GM18858 (cell line): ENCODE data around the gene SPDYC.

Source experiments
- ATAC-seq: cut with Tn5 transposase; IDR thresholded peaks from one replicate; pipeline ENCODE4 v1.9.1; 2021; ENCODE audit not compliant: unreplicated experiment

The SPDYC gene, protein sequence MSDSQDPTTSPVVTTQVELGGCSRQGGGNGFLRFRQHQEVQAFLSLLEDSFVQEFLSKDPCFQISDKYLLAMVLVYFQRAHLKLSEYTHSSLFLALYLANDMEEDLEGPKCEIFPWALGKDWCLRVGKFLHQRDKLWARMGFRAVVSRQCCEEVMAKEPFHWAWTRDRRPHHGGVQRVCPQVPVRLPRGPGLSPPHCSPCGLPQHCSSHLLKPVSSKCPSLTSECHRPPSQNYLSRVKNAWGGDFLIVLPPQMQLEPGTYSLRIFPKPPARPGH

DNA sequence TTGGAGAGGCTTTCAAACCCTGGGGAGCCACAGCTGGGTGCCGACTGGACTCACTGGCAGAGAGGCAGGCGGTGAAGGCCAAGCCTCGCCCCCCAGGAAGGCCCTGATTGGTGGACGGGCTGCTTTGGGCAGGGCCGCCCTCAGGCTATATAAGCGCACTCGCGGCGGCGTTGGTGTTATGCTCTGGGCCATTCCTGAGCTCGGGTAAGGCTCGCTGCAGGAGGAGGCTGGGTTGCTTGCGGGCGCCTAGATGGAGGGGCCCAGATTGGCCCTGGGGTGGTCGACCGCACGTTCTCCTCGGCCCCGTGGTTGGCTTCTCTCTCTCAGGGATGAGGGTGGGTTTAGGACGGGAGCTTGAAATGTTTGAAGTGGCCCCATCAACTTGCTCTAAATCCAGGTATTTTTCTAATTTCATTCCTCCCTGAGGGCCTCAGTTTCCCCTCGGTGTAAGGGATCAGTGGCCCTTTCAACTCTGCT lies at the start of gene SPDYC:
SPDYC (plus strand) TSS at position 176 of the 477 bp plus-strand sequence. CDS start 1,125 bp downstream, outside the sequence.
- no peak for ATAC-seq

DNA sequence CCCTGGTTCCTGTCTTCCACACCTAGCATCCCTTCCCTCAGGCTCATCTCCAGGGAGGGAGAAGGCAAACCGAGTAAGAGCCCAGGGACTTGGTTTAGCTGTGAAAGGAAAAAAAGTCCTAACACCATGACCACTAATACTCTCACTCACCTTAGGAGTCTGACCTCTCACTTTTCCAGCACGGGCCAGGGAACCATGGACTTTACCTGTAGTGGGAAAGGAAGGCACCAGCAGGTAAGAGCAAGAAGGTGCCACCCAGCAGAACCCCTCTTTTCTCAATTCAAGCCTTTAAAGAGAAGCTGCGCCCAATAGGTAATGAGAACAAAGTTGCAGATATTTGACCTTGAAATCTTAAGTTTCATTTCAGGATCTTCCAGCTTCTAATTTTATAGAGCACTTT lies 49.2 kb upstream of the SPDYC start:
- ATAC-seq, result no peak

DNA sequence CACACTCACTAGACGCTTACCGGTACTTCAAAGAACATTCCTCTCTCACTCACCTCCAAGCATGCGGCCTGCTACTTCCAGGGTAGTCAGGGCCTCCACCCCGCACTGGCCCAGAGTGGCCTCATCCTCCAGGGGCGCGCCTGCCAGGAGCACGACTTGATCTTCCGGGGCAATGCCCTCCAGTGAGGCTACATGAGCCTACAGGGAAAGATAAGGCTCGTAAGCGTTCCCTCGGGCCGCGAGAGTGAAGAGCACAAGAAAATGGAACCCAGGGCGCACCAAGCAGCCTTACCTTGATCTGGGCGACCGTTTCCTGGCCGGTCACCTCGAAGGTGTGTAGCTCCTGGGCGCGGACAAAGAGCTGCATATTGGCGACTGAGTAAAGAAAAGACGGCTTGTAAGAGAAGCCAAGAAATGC lies 48.6 kb upstream of the SPDYC start:
- no peak for ATAC-seq

DNA sequence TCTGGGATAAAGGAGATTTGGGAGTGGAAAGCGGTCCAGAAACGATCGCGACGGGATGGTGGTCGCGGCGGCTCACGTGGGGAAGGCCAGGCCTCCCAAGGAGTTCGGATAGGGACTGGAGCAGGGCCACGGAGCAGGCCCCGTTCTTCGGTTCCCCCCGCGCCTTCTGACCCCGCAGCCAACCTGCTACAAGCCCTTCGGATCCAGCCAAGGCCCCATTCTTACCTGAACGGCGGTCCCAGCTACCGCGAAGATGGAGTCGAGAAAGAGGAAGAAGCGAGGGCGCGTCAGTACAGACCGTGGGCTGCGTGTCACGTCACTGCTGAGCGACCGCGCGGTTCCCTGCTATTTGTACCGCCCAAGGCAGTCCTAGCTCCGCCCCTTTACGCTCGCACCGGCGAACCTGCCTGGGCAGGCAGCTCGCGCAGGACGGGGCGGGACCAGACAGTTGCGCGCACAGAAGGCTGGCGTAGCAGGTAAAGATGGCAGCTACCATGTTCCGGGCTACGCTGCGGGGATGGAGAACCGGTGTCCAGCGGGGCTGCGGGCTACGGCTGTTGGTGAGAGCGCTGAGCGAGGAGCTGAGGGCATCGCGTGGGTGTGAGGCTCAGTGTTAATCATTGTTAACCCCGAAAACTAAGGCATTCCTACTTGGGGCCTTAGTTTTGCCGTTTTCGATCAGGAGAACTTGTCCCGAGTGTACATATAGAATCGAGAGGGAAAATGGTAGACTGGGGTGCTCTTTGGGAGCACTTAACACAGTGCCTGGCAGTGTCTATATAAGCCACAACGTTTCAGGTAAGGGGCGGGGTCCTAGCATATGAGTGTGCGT lies 48.0 kb upstream of the SPDYC start, which contains the start of the genes FAU and MRPL49:
FAU (minus strand) TSS at position 270 of the 832 bp plus-strand sequence. CDS start 321 bp downstream, outside the sequence.
MRPL49 (plus strand) TSS at position 457 of the 832 bp plus-strand sequence; CDS start at position 483, 26 bp downstream.
- peak; percentile 58 for ATAC-seq

DNA sequence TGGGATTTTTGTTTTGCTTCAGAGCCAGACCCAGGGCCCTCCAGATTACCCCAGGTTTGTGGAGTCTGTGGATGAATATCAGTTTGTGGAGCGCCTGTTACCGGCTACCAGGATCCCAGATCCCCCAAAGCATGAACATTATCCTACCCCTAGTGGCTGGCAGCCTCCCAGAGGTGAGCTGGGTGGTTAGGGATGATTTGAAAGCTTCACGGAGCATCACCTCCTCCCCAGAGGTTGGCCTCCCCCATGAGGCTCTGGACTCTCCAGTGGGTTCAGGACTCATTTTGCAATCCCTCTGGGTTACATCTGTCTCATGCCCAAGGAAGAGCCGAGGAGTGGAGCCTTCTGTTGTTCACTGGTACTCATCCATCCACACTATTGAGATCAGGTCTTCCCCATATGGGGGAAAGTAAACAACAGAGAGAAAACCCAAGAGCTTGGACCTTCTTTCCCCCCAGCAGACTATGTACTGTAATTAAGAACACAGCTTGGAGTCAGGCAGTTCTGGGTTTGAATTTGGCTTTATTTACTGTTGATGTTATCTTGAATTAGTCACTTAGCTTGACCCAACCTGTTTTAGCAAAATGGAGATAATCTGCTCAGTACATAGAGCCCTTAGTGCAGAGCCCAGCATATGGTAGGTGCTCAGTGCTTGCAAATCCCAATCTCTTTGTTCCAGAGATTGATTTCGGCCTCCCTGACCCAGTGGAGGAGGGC lies 45.4 kb upstream of the SPDYC start:
- no peak for ATAC-seq

DNA sequence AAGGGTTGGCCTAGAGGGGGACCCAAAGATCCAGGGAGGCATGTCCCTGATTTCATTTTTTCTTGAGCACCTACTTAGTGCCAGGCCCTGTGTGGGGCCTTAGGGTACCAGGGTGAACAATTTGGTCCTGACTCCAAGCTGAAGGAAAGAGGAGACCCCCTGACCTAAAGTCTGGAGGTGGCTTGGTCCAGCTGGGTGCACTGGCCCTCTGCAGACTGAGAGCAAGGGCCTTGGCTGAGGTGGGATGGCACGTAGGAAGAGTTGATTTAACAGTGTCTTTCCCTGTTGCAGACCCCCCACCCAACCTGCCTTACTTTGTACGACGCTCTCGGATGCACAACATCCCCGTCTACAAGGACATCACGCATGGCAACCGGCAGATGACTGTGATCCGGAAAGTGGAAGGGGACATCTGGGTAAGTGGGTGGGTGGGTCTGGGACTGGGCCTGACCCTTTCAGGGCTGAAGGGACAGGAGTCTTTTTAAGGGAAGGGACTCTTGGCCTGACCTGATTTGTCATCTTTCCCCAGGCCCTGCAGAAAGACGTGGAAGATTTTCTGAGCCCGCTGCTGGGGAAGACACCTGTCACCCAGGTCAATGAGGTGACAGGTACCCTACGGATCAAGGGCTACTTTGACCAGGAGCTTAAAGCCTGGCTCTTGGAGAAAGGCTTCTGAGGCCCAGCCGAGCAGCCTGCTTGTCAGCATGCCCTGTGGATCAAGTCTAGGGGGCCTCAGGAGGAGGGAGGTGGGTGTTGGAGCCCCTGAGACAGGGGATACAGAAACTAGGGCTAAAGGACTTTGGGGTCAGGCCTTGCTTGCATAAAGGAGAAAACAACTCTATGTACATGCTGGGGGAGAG lies 44.6 kb upstream of the SPDYC start:
- no peak for ATAC-seq

DNA sequence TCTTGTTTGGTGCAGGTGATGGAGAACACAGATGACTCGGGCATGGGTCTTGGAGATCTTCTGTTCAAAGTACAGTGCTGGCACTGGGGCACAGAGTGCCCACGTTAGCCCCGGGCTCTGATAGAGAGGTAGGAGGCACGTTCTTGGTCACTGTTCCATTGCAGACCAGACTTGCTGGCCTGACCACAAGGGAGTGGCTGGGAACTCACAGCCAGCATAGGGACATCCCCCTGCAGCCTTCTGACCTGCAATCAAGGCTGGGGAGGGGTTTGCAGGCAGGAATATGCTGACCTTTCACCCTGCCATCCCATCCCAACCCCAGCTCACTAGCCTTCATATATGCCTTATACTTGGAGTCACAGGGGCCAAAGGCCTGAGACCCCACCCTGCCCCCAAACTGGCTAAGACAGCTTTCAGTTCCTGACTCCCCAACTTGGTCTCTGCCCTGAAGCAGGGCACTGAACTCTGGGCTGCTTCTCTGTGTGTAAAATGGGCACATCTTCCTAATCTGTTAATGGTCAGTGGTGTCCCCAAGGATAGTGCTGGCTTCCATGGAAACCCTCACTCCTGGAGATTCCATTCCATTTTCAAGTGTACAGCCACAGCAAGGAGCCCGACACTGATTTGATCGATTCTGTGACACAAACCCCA lies 43.3 kb upstream of the SPDYC start:
- ATAC-seq, result no peak

DNA sequence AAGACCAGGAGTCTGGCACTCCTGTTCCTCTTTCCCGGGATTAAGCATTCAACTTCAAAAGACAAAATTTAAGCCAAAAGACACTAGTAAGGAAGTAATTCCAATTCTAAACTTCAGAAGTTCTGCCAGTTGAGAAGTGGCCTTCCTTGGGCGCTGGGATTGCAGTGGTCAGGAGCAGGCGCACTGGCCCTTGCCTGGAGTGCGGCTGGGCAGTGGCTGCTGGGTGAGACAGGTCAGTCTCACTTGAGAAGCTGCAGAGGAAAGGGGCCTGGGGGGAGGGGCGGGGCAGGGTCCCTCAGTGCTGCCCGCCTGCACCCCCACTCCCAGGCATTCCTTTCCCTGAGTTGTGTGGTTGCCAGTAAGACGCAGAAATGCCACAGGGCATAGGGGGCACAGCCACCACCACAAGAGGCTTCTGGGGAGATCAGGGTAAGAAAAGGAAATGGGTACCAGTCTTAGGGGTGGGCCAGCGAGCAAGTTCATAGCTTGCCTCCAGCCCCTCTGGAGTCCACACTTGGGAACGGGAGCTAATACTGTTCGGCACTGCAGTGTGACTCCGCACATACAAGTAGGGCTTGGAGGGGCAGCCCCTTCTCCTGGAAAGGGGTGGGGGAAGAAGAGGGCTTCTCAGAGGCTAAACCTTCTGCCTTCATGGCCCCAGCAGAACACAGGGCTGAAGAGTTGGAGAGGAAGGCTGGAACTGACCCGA lies 42.4 kb upstream of the SPDYC start:
- no peak for ATAC-seq

DNA sequence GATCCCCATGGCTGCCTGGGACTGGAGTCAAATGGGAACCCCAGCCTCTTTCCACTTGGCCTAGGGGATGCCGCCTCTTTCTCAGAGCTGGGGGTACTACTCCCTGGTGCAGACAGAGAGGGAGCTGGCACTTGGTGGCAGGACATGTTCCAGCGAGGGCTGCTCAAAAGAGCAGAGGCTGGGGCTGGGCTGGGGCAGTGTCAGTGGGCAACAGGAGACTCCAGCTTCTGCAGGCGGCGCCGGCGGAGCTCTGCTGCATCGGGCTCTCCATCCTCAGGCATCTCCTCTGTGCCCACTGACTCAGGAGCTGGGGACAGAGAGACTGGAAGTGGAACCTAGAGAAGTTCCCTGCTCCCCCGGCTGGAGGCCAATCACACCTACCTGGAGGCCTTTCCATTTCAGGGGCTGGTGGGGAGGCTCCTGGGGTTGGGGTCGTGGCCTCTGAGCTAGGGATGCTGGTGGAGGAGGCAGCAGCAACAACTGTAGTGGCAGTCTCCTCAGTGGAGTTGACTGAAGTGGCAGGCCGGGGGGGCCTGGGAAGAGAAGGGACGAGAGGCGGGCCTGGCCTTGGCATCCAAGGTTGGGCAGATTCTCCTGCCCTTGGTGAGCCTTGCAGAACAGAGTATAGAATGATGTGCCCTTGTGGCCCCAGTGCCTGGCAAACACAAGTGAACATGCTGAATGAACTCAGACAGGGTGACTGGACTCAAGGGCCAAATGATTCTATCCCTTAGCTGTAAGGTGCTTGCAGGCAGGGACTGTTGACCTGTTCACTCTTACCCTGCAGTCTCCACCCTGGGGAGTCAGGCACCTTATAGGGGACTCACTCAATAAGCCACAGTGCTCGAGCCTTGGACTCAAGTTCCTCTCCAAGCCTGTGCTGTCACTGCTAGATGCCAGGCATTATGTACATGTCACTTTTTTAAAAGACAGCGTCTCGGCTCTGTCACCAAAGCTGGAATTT lies 41.6 kb upstream of the SPDYC start:
- ATAC-seq, result no peak

DNA sequence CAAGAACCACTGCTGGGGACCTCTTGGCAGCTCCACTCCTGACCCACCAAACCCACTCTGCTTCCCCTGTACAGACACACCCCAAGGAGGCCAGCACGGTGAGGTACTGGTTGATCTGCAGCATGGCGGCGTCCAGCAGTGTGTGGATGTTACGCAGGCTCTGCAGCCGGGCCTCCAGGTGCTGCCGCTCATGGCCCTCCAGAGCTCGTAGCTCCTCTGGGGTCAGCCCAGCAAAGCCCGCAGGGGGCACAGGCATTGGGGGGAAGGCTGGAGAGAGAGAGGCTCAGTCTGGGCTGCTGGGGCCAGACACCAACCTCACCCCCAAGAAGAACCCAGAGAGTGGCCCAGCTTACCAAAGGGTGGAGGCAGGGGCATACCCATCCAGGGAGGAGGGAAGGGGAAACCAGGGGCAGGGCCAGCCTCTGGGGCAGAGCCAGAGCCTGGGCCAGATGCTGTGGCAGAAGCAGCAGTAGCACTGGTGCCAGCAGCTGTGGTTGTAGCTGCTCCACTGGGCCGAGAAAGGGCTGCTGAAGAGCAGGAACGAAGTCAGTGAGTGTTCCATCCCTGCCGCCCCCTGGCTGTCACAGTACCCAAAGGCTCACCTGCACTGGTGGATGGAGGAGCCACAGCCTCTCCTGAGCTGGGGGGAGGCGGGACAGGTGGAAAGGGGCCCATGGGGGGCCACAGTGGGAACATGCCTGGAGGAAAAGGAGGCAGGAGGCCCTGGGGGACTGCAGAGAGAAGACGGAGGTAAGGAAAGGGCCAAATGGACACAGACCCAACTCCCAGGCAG lies 40.2 kb upstream of the SPDYC start:
- no peak for ATAC-seq

DNA sequence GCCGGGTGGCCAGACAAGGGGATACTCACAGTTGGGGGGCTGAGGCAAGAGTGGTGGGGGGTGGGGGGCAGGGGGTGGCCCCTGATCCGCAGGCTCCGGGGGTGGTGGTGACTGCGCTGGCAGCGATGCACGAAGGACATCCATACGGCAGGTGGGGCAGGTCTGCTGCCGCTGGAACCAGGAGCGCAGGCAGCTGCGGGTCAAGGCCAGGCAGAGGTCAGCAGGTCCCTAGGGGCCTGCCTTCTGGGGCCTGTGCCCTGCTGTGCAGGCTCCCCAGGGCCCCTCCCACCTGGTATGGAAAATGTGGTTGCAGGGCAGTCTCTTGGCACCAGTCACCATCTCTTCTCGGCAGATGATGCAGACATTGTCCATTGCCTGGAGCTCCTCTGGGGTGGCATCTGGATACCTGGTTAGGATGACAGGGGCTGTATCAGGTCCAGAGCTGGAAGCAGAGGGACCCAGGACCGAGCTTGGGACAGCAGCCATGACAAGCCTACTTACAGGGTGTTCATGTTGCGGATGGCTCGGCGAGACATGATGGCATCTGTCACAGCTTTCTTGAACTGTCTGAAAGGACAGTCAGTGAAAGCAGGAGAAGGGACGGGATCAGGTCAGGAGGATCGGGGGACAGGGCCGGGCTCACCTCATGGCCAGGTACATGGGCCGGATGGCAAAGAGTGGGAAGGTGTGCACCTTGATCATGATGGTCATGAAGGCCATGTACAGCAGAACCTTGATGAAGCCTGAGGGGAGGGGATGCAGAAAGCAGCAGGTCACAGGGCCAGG lies 39.2 kb upstream of the SPDYC start:
- no peak for ATAC-seq

DNA sequence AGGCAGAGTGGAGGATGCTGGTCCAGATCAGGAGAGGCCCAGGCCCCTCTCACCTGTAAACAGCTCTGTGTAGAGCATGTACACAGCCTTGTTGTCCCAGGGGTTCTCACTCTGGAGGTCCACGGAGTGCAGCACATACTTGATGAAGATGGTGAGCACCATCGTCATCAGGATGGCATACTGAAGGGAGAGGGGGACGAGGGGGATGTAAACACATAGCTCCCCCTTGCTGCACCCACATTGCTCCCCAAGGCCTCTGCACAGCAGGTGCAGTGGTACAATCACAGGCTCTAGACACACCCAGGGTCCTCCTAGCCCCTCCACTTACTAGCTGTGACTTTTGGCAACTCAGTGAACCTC lies 38.6 kb upstream of the SPDYC start:
- no peak for ATAC-seq

DNA sequence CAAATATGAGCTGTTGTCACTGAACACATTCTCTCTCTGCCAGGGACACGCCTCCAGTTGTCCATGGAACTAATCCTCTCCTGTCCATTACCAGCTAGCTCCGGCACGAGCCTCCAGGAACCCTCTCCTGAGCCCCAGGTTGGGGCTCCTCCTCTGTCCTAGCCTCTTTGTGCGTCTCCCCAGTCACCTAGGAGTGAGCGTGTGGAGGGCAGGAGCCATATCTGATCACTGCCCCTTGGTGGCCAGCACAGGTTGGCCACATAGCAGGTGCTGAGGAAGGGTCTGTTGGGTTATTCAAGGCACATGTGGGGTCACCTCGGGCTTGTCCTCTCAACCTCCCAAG lies 38.2 kb upstream of the SPDYC start:
- ATAC-seq, result no peak

DNA sequence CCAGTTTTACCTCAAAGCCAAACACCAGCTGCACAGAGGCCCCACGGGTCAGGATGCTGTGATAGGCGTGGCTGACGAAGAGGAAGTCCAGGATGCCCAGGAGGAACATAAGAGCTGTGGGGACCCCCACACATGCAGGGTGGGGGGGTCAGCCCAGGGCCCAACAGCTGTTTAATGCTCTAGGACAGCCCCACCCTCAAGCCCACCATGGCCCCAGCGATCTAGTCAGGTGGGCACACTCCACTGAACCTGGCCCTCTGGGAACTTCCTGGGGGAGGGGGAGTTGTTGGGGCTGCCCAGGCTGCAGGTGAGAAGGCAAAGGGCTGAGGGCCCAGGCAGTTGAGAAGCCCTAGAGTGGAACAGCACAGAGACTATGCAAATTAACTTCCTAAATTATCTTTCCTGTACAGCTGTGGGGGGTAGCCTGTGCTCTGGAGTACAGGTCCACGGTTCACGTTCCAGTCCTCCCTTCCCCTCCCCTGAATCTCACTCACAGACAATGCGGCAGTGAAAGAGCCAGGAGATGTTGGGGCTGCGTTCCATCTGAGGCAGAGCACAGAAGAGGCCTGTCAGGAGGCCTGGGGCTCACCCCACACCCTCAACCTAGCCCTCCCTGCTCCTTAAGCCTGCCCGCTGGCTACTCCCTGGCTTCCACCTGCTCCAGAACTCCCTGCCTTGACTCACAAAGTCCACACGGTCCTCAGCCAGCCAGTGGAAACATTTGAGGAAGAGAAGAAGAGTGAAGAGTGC lies 37.6 kb upstream of the SPDYC start:
- no peak for ATAC-seq

DNA sequence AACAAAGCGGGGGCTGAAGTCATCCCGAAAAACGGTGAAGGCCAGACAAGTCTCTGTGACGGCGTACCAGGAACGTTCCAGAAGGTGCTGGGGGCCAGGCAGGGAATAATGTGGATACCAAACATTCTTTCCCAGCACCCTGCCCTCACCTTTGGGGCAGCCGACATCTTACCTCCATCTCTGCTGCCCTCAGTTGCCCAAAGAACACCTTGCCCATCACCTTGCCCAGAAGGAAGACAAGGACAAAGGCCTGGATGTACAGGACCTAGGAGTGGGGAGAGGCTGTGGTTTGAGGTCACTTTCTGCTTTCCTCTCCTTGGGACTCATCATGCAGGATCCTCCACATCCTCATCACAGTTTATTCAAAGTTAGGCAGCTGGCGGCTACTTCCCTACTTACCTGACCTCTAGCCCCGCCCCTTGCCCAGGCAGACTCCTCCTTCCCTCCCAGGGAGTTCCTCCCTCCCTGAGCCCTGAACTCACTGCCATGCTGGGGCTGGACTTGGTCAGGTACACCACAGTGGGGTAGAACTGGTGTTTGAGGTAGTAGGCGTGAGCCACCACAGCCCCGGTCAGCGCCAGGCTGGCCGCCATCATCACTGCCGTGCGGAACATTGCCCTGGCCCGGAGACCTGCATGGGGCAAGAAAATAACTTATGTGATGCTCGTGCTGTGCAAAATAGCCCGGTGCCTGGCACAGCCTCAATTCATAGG lies 36.9 kb upstream of the SPDYC start:
- no peak for ATAC-seq
